Lower lobe of right lung (tissue), 2 donors: ENCODE results near the gene JAKMIP2. TPM values are rescaled to one million over a fixed set of nuclear protein-coding genes. Genes with fewer than 3 reads are reported as not detected.
A peak's percentile ranks its signal among the peaks of the same experiment; 100 is the strongest.

ENCODE experiments used
- ATAC-seq, 2 donors: fragments of 200-7000 bp; cut with Tn5 transposase; one replicate each; pipeline ENCODE4 v1.9.1; 2020 to 2022; ENCODE audit warnings: mild to moderate bottlenecking in 2 of 2, moderate library complexity in 2 of 2
- DNase-seq: peaks from one replicate; pipeline ENCODE4 v3.0.0-alpha.2; 2020
- H3K27ac ChIP-seq: fragments of 200-600 bp; one replicate; pipeline ENCODE4 v1.8.0; 2022
- H3K27me3 ChIP-seq: fragments of 200-600 bp; one replicate; pipeline ENCODE4 v1.8.0; 2022; ENCODE audit warnings: low read depth
- H3K36me3 ChIP-seq: fragments of 200-600 bp; one replicate; pipeline ENCODE4 v1.8.0; 2022; ENCODE audit warnings: mild to moderate bottlenecking
- H3K4me1 ChIP-seq: fragments of 200-600 bp; one replicate; pipeline ENCODE4 v1.8.0; 2022
- H3K4me3 ChIP-seq: fragments of 200-600 bp; one replicate; pipeline ENCODE4 v1.8.0; 2022; ENCODE audit warnings: mild to moderate bottlenecking
- H3K9me3 ChIP-seq: fragments of 200-600 bp; one replicate; pipeline ENCODE4 v1.8.0; 2022
- intact Hi-C: fragments of 100-400 bp; cut with DNase I; formaldehyde crosslinking; loops from one replicate; pipeline ENCODE4 v1.11.0; 2022
- total RNA-seq: library from RNA; stranded (reverse); fragmentation: NEBNext Ultra II Directional; extraction: Animal tissue kit (Norgen Biotek cat#: 25700); gene quantifications from one replicate; pipeline ENCODE4 v1.2.1, GENCODE V29; 2021
- TF ChIP-seq, protein P1 (sequence below): fragments of 200-600 bp; IDR thresholded peaks from one replicate; pipeline ENCODE4 v1.8.0; 2022; ENCODE audit warnings: antibody characterized with exemption, mild to moderate bottlenecking
- donor health status: DM: no; HTN: yes; CAD: no; lungs with severe emphysema.

Gene JAKMIP2
- total RNA-seq, 1 donor from 2014 or later = 8.3 TPM

DNA sequence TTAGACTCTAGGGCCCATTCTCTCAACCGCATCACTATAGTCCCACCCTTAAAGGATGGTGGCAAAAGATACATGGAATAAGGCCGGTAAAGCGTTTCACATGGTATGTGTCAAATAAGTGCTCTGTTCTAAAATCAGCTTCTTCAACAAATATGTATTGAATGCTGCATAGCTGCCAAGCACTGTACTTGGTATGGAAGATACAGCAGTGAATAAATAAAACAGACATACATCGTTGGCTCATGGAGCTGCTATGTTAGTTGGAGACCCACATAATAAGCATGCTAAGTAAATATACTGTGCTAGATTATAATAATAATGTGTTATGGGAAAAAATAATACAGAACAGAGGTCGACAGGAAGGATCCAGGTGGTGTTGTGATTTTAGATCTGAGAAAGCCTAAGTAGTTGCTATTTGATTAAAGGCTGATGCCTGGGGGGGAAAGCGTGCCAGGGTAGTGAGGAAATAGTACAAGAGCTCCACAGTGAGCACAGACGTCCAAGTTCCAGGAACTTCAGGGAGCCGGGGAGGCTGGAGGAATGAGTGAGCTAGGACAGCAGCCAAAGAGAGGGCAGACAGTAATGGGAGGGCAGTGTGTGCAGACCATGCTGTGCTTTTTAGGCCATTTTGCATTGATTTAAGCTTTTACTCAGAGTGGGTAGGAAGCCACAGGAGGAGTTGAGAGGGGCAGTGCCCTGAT, 93.7 kb downstream of the JAKMIP2 start:
- DNase-seq (no peak), ATAC-seq (peak; percentile 63 to 86)
- Histone ChIP-seq H3K9me3 (no peaks in the 10 kb centered on the region), H3K27me3 (no peaks in the 10 kb centered on the region), H3K27ac (no peak overlapping the region), H3K4me1 (no peaks in the 10 kb centered on the region), H3K36me3 (no peaks in the 10 kb centered on the region), H3K4me3 (no peak overlapping the region)
- intact Hi-C loops = no loop called here
- TF ChIP-seq, protein P1, sequence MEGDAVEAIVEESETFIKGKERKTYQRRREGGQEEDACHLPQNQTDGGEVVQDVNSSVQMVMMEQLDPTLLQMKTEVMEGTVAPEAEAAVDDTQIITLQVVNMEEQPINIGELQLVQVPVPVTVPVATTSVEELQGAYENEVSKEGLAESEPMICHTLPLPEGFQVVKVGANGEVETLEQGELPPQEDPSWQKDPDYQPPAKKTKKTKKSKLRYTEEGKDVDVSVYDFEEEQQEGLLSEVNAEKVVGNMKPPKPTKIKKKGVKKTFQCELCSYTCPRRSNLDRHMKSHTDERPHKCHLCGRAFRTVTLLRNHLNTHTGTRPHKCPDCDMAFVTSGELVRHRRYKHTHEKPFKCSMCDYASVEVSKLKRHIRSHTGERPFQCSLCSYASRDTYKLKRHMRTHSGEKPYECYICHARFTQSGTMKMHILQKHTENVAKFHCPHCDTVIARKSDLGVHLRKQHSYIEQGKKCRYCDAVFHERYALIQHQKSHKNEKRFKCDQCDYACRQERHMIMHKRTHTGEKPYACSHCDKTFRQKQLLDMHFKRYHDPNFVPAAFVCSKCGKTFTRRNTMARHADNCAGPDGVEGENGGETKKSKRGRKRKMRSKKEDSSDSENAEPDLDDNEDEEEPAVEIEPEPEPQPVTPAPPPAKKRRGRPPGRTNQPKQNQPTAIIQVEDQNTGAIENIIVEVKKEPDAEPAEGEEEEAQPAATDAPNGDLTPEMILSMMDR = no peak

DNA sequence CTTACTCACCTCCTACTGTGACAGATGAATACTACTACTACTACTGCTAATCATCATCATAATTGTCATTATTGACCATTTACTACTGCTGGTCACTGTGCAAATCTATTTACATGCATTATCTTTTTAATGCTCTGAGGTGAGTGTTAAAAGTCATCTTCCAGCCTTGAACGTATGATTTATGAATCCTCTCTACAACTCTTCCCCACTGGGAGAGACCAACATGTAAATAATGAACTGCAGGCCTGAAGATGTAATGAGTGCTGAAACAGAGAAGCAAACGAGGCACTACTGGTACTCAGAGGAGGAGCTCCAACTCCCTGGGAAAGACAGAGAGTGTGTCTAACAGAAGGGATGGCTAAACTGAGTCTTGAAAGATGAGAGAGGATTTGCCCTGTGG, 95.4 kb downstream of the JAKMIP2 start:
- ATAC-seq = no peak
- Histone ChIP-seq H3K9me3 (no peaks in the 10 kb centered on the region), H3K4me3 (no peak overlapping the region), H3K36me3 (no peaks in the 10 kb centered on the region), H3K27ac (no peak overlapping the region), H3K27me3 (no peaks in the 10 kb centered on the region), H3K4me1 (no peaks in the 10 kb centered on the region)
- DNase-seq = no peak
- intact Hi-C loops = no loop called here
- TF ChIP-seq, protein P1 = no peak

DNA sequence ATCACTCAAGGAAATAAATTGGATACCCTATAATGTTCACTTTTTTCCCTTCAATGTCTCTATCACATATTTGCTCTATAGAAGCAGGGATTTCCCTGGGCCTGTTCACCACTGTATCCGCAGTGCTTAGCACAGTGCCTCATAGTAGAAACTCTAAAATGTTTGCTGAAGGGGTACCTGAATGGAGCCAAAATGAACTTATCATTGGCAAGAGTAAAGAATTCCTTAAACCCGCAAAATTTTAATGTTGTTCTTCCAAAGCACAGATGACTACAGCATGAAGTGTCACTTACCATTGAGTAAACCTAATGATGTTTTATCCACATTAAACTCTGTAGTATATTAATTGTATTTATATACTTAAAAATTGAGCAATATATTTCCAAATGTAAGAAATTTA, 96.1 kb downstream of the JAKMIP2 start:
- ATAC-seq (no peak), DNase-seq (no peak)
- intact Hi-C loops = no loop called here
- Histone ChIP-seq H3K36me3 (no peaks in the 10 kb centered on the region), H3K4me1 (no peaks in the 10 kb centered on the region), H3K27me3 (no peaks in the 10 kb centered on the region), H3K4me3 (no peak overlapping the region), H3K27ac (no peak overlapping the region), H3K9me3 (no peaks in the 10 kb centered on the region)
- TF ChIP-seq, protein P1 = no peak

DNA sequence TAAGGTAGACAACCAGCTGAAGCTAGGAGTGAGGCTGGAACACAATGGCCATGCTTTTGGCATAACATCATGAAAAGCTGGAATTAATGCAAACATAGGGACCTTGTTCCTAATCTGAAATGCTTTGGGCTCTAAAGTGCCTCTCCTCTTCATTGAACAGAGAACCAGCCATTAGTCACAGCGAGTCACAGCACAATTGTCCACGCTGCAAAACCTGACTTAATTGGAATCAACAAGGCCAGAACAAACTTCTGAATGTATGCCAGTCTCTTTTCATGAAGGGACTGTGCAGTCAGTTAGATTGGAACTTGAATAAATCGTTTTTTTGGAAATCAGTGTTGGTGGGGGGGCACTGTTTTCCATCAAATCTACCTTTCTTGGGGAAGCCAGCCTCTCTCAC, 96.5 kb downstream of the JAKMIP2 start:
- Histone ChIP-seq H3K36me3 (no peaks in the 10 kb centered on the region), H3K4me1 (no peaks in the 10 kb centered on the region), H3K4me3 (no peak overlapping the region), H3K9me3 (no peaks in the 10 kb centered on the region), H3K27me3 (no peaks in the 10 kb centered on the region), H3K27ac (no peak overlapping the region)
- ATAC-seq (no peak), DNase-seq (no peak)
- intact Hi-C loops = no loop called here
- TF ChIP-seq, protein P1 = no peak

DNA sequence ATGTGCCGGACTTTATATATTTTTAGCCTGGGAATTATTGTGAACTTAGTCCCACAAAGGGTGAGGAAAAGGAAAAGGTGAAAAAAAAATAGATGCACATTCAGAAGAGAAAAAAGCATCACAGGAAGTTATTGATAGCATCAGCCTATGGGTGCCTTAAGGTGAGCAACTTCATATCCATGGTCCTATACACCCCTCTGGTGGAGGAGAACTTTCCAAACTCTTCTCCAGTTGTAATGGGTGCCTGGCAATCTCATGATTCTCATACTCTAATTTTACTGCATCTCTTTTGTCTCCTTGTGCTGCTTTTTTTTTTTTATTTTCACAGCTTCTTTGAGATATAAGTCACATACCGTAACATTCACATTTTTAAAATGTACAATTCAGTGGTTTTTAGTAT, 107.4 kb downstream of the JAKMIP2 start:
- no peak overlapping the region for H3K27ac ChIP-seq
- H3K4me3 ChIP-seq = no peak overlapping the region
- intact Hi-C loops = no loop called here
- no peaks in the 10 kb centered on the region for H3K9me3 ChIP-seq
- H3K4me1 ChIP-seq = no peaks in the 10 kb centered on the region
- DNase-seq (no peak), ATAC-seq (no peak)
- no peaks in the 10 kb centered on the region for H3K36me3 ChIP-seq
- TF ChIP-seq, protein P1 = no peak
- no peaks in the 10 kb centered on the region for H3K27me3 ChIP-seq
